Cardiac muscle cell (in vitro differentiated cells and primary cell): ENCODE measurements around the gene AHSA1. TPM values are rescaled to one million over a fixed set of nuclear protein-coding genes. Genes with fewer than 3 reads are reported as not detected.

Experiments used
- DNase-seq, 2 donors: peaks; one replicate each; pipeline versions ENCODE4 v3.0.0 to v3.0.0-alpha.2; 2010 to 2017; ENCODE audit warnings: low read depth in 1 of 2, low spot score in 1 of 2
- H3K27ac ChIP-seq: fragments of 200-600 bp; sonication (generic); 2 replicates; pipeline ENCODE4 v1.5.1; 2016
- H3K27me3 ChIP-seq: fragments of 200-600 bp; sonication (generic); 2 replicates; pipeline ENCODE4 v1.6.0; 2016; ENCODE audit warnings: control low read depth
- H3K36me3 ChIP-seq: fragments of 200-600 bp; sonication (generic); 2 replicates; pipeline ENCODE4 v1.5.1; 2016; ENCODE audit warnings: control low read depth
- H3K4me1 ChIP-seq: fragments of 200-600 bp; sonication (generic); 2 replicates; pipeline ENCODE4 v1.8.1; 2017; ENCODE audit warnings: low read depth, mild to moderate bottlenecking, mixed run types
- H3K4me3 ChIP-seq: fragments of 200-600 bp; sonication (generic); 2 replicates; pipeline ENCODE4 v1.5.1; 2016; ENCODE audit warnings: mild to moderate bottlenecking
- H3K9me3 ChIP-seq: fragments of 200-600 bp; sonication (generic); 2 replicates; pipeline ENCODE4 v1.5.1; 2017; ENCODE audit warnings: low read depth, mild to moderate bottlenecking, control low read depth
- polyA plus RNA-seq: library from polyadenylated mRNA; unstranded; fragments of >200 nt; fragmentation: Nextera tagmentation; extraction: Ambion mirVana; gene quantifications from 2 replicates; pipeline ENCODE4 v1.2.1, GENCODE V29; 2016
- total RNA-seq: library from RNA; depleted of rRNA; stranded (reverse); fragments of >200 nt; gene quantifications from 2 replicates; pipeline ENCODE4 v1.2.3, GENCODE V29; 2016
- TF ChIP-seq, protein P1 (sequence below): IDR thresholded peaks from 2 replicates; pipeline ENCODE4 v1.5.1; 2012; ENCODE audit warnings: low read depth, mild to moderate bottlenecking, low read length

AHSA1 gene
- total and polyA plus RNA-seq, 2 experiments from 2014 or later = 182 to 209 TPM

- Histone ChIP-seq H3K4me3 (no peak overlapping the region), H3K4me1 (no peaks in the 10 kb centered on the region), H3K27me3 (no peaks in the 10 kb centered on the region), H3K27ac (no peak overlapping the region), H3K9me3 (no peaks in the 10 kb centered on the region), H3K36me3 (no peaks in the 10 kb centered on the region)
- peak in 1 of 2 donors; percentile 38 for DNase-seq
- TF ChIP-seq, protein P1, sequence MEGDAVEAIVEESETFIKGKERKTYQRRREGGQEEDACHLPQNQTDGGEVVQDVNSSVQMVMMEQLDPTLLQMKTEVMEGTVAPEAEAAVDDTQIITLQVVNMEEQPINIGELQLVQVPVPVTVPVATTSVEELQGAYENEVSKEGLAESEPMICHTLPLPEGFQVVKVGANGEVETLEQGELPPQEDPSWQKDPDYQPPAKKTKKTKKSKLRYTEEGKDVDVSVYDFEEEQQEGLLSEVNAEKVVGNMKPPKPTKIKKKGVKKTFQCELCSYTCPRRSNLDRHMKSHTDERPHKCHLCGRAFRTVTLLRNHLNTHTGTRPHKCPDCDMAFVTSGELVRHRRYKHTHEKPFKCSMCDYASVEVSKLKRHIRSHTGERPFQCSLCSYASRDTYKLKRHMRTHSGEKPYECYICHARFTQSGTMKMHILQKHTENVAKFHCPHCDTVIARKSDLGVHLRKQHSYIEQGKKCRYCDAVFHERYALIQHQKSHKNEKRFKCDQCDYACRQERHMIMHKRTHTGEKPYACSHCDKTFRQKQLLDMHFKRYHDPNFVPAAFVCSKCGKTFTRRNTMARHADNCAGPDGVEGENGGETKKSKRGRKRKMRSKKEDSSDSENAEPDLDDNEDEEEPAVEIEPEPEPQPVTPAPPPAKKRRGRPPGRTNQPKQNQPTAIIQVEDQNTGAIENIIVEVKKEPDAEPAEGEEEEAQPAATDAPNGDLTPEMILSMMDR = no peak
Observed at GRCh38 chr14:77474479-77475177, 16.7 kb downstream of the AHSA1 start.

- TF ChIP-seq, protein P1 = no peak
- Histone ChIP-seq H3K4me3 (no peak overlapping the region), H3K36me3 (no peaks in the 10 kb centered on the region), H3K27me3 (no peaks in the 10 kb centered on the region), H3K4me1 (no peaks in the 10 kb centered on the region), H3K9me3 (no peaks in the 10 kb centered on the region), H3K27ac (no peak overlapping the region)
- no peak for DNase-seq
Observed at GRCh38 chr14:77475432-77476115, 17.7 kb downstream of the AHSA1 start.

DNA sequence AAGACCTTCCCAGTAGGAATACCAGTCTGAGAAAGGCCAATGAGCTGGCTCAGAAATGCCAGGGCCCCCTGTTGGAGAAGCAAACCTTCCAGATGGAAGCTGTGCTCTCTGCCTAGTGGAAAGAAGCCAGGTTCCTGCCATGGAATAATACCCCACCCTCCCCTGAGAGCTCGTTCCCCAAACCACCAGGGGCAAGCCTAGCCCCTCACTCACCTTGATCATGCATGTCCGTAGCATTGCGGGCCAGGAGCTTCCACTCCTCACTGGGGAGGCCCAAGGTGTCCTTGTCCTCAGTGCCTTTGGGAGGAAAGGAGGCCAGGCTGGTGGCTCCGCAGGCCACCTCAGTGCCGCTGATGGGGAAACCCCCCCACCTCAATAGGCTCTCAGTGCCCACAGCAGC is 20.1 kb downstream of the AHSA1 start:
- TF ChIP-seq, protein P1 = no peak
- Histone ChIP-seq H3K27me3 (no peaks in the 10 kb centered on the region), H3K36me3 (no peaks in the 10 kb centered on the region), H3K4me1 (no peaks in the 10 kb centered on the region), H3K9me3 (no peaks in the 10 kb centered on the region), H3K4me3 (no peak overlapping the region), H3K27ac (no peak overlapping the region)
- no peak for DNase-seq

DNA sequence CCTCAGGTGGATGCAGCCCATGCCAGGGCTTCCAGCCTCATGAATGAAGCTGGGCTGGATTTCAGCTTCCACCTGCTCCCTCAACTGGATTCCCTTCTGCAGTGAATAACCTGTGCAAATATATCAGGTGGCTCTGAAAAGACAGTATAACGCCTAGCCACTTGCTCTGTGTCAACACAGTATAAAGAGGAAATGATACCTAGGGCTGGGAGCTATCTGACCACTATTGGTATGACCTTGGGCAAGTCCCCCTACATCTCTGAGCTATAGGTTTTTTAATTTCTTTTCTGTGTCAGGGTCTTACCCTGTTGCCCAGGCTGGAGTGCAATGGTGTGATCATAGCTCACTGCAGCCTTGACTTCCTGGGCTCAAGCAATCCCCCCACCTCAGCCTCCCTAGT is 20.9 kb downstream of the AHSA1 start:
- DNase-seq = no peak
- no peaks in the 10 kb centered on the region for H3K36me3 ChIP-seq
- TF ChIP-seq, protein P1 = no peak

DNA sequence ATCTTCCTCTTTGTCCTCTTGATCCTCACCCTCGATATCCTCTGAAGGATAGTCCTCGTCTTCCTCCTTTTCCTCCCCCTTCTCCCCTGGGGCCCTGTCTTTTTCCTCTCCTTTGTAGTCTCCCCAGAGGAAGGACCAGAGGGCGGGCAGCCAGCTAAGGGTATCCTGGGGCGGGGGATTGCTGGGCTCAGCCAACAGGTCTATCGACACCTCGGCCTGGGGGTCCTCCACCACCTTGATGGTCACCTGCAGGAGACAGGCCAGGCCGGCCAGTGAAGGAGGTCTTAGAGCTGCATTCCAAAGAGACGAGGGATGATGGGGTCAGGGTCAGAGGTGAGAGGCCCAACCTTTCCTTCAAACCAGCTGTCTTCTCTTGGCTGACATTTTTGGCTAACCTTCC is 24.5 kb downstream of the AHSA1 start:
- DNase-seq = no peak
- no peaks in the 10 kb centered on the region for H3K36me3 ChIP-seq
- no peaks in the 10 kb centered on the region for H3K4me1 ChIP-seq
- no peaks in the 10 kb centered on the region for H3K27me3 ChIP-seq
- no peaks in the 10 kb centered on the region for H3K9me3 ChIP-seq
- no peak overlapping the region for H3K27ac ChIP-seq
- H3K4me3 ChIP-seq = no peak overlapping the region
- TF ChIP-seq, protein P1 = no peak

More for the DNA sequence above, 20.9 kb downstream of the AHSA1 start:
- Histone ChIP-seq H3K27ac (no peak overlapping the region), H3K4me3 (no peak overlapping the region), H3K4me1 (no peaks in the 10 kb centered on the region), H3K27me3 (no peaks in the 10 kb centered on the region), H3K9me3 (no peaks in the 10 kb centered on the region)
